ENCODE data around the gene SS18L1.

GRCh38 chr20:62136283-62137091, 7.1 kb upstream of the SS18L1 start:
- no peak for TF ChIP-seq EZH2 (IDR thresholded peaks at IDR 0.05; ENCODE audit: borderline replicate concordance)
- peak; percentile 78 for TF ChIP-seq CTCF (IDR thresholded peaks at IDR 0.05; ENCODE audit: poor library complexity)
